Prostate gland (tissue), 2 donors: ENCODE measurements around the gene ADRA2B.

Source experiments
- CTCF ChIP-seq, 4 experiments: fragments of 200-600 bp in 2 of 4; fragments of 450-650 bp in 2 of 4; sonication (generic) in 2 of 4; IDR thresholded peaks; 1 replicate in 3 of 4; 2 replicates in 1 of 4; pipeline ENCODE4 v1.5.1; 2016 to 2019; ENCODE audit warnings: antibody characterized with exemption in 4 of 4, mild to moderate bottlenecking in 2 of 4, moderate library complexity in 2 of 4
- POLR2A ChIP-seq: fragments of 450-650 bp; IDR thresholded peaks from one replicate; pipeline ENCODE4 v1.6.1; 2016; ENCODE audit warnings: antibody characterized with exemption, mild to moderate bottlenecking
- POLR2AphosphoS5 ChIP-seq: sonication (generic); formaldehyde crosslinking; IDR thresholded peaks from one replicate; pipeline ENCODE4 v1.6.1; 2017; ENCODE audit warnings: antibody characterized with exemption

DNA sequence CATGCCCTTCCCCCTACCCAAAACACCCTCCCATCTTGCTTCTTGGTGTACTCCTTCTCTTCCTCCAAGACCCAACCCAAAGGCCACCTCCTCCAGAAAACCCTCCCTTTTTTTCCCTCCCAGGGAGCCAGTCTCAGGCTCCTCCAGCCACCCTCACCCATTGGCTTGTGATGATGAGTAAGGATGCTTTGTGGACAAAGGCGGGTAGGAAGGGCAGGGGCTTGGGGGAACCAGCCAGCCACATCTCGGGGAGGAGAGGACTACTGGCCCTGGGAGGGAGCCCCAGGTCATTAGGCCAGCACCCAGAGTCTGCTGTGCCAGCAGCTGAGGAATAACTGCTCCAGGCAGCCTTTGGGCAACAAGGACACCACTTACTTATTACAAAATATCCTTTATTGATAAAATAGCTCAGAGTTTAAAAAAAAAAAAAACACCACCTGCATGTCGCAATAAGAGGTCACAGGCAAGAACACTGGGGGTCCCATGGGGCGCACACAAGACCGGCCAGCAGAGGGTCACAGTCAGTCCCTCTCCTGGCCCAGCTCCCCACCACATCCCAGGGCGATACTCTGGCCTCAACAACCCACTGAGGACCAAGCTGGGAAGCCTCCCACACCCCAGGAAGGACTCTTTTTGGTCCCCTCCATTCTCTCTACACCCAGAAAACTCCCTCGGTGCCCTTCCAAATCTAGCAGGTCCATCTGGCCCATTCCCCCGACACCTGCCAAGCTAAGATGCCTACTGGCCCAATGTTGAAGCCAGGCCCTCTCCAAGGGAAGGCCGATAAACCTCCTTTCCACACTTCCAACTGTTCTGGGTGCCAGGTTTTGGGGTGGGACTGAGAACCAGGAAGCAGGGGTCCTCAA lies 3.6 kb downstream of the ADRA2B start:
- TF ChIP-seq CTCF (IDR thresholded peaks at IDR 0.05) = no peak
- no peak for TF ChIP-seq POLR2A
- no peak for TF ChIP-seq POLR2AphosphoS5
